ENCODE data around the gene ZNF366.

DNA sequence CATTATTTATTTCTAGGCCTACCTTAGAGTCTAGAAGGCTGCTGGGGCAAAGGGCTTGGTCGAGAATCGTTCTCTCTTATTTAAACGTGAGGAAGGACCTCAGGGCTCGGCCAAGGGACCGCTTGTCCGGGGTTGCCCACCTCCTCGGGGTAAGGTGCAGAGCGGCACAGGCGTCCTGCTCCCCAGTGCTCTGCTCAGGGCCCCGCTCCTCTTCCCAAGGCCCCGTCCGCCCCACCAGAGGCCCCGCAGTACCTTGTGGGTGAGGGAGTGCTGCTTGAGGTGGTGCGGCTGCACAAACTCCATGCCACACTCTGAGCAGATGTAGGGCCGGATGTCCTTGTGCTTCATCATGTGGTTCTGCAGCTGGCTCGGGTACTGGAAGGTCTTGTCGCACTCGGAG, 47.3 kb downstream of the ZNF366 start:
- TF ChIP-seq, protein P1, sequence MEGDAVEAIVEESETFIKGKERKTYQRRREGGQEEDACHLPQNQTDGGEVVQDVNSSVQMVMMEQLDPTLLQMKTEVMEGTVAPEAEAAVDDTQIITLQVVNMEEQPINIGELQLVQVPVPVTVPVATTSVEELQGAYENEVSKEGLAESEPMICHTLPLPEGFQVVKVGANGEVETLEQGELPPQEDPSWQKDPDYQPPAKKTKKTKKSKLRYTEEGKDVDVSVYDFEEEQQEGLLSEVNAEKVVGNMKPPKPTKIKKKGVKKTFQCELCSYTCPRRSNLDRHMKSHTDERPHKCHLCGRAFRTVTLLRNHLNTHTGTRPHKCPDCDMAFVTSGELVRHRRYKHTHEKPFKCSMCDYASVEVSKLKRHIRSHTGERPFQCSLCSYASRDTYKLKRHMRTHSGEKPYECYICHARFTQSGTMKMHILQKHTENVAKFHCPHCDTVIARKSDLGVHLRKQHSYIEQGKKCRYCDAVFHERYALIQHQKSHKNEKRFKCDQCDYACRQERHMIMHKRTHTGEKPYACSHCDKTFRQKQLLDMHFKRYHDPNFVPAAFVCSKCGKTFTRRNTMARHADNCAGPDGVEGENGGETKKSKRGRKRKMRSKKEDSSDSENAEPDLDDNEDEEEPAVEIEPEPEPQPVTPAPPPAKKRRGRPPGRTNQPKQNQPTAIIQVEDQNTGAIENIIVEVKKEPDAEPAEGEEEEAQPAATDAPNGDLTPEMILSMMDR (IDR thresholded peaks at IDR 0.05): no peak
- no peak for TF ChIP-seq POLR2A (IDR thresholded peaks at IDR 0.05)
